Mammary epithelial cell (primary cell): Measurements from ENCODE around the gene IL24.

Experiments used
- CTCF ChIP-seq, 2 donors: IDR thresholded peaks in 1 of 2; conservative IDR thresholded peaks in 1 of 2; 2 replicates each; pipeline ENCODE4 v1.5.1; 2011 to 2012; ENCODE audit warnings: inconsistent platforms in 2 of 2, low read length in 2 of 2, mild to moderate bottlenecking in 2 of 2, control low read depth in 1 of 2, low read depth in 1 of 2; ENCODE audit not compliant: insufficient read depth in 1 of 2; ENCODE audit errors: extremely low read depth in 1 of 2
- EZH2 ChIP-seq: IDR thresholded peaks from 2 replicates; pipeline ENCODE4 v1.6.1; 2012; ENCODE audit warnings: low read length, inconsistent platforms, borderline replicate concordance

GRCh38 chr1:206875752-206876377, 21.4 kb upstream of the IL24 start:
- TF ChIP-seq CTCF (conservative IDR thresholded peaks at IDR 0.05 in 1 of 2, IDR thresholded peaks at IDR 0.05 in 1 of 2; ENCODE audit: extremely low read depth in 1 of 2, insufficient read depth in 1 of 2, low read depth in 1 of 2, low read length in 2 of 2) (no peak), EZH2 (no peak)
